GM12878 (cell line): ENCODE measurements around the gene PLSCR3. TPM values are rescaled to one million over a fixed set of nuclear protein-coding genes. Genes with fewer than 3 reads are reported as not detected.

Source experiments
- ATAC-seq: fragments of 200-7000 bp; cut with Tn5 transposase; 3 replicates; pipeline ENCODE4 v1.9.1; 2020; ENCODE audit warnings: mild to moderate bottlenecking, moderate library complexity
- BruUV-seq: library from RNA; stranded (reverse); fragments of 400-500 nt; replicated peaks from 2 replicates; lab custom pipeline; 2021; lab: Mats Ljungman, UMichigan
- CTCF ChIA-PET: fragments of 300-600 bp; sonication (Branson Sonifier 250); formaldehyde crosslinking; extraction: SDS; loops from one replicate; lab custom pipeline; 2021; ENCODE audit warnings: inconsistent platforms; lab: Yijun Ruan, JAX
- POLR2A ChIA-PET: fragments of 350-600 bp; formaldehyde crosslinking; extraction: SDS; loops from one replicate; lab custom pipeline; 2021; ENCODE audit warnings: inconsistent platforms; lab: Charles Lee
- RAD21 ChIA-PET: fragments of 300-600 bp; sonication (Branson Sonifier 250); formaldehyde crosslinking; loops from one replicate; lab custom pipeline; 2023; ENCODE audit warnings: antibody characterized with exemption; ENCODE audit not compliant: unreplicated experiment; lab: Charles Lee
- SMC1A ChIA-PET: fragments of 300-600 bp; sonication (Branson Sonifier 250); formaldehyde crosslinking; loops from one replicate; lab custom pipeline; 2023; ENCODE audit not compliant: unreplicated experiment, uncharacterized antibody; lab: Charles Lee
- DNase-seq: peaks from one replicate; pipeline ENCODE4 v3.0.0-alpha.2; 2011; ENCODE audit warnings: low read depth, low spot score
- FAIRE-seq: peaks from 3 replicates; lab custom pipeline; 2011; peaks lifted over from hg19 to GRCh38; lab: Jason Lieb, UNC
- H2AFZ ChIP-seq: 2 replicates; pipeline ENCODE4 v1.6.0; 2011; ENCODE audit warnings: low read depth, low read length, control low read depth; ENCODE audit not compliant: control insufficient read depth
- H3K27ac ChIP-seq: 2 replicates; pipeline ENCODE4 v1.5.1; 2011; ENCODE audit warnings: control low read depth; ENCODE audit not compliant: control insufficient read depth, insufficient read depth
- H3K27me3 ChIP-seq, 2 experiments: replicated peaks in 1 of 2; 2 replicates each; pipeline versions ENCODE4 v1.6.0 to v1.6.1; 2011; ENCODE audit warnings: low read length in 1 of 2; ENCODE audit not compliant: control insufficient read depth in 2 of 2, insufficient read depth in 2 of 2
- H3K36me3 ChIP-seq, 2 experiments: 2 replicates each; pipeline ENCODE4 v1.5.1; 2011; ENCODE audit warnings: low read length in 1 of 2; ENCODE audit not compliant: control insufficient read depth in 2 of 2, insufficient read depth in 2 of 2
- H3K4me1 ChIP-seq: 2 replicates; pipeline ENCODE4 v1.6.1; 2011; ENCODE audit warnings: mild to moderate bottlenecking, low read length, moderate library complexity, mixed read lengths; ENCODE audit not compliant: control insufficient read depth, insufficient read depth
- H3K4me2 ChIP-seq: 2 replicates; pipeline ENCODE4 v1.6.0; 2011; ENCODE audit warnings: control low read depth; ENCODE audit not compliant: control insufficient read depth, insufficient read depth
- H3K4me3 ChIP-seq: fragments of 200-600 bp; sonication (generic); 2 replicates; pipeline ENCODE4 v1.5.1; 2016
- H3K79me2 ChIP-seq: 2 replicates; pipeline ENCODE4 v1.6.0; 2011; ENCODE audit warnings: low read length; ENCODE audit not compliant: control insufficient read depth, insufficient read depth
- H3K9ac ChIP-seq: 2 replicates; pipeline ENCODE4 v1.8.0; 2011; ENCODE audit warnings: low read length, control low read depth, mixed read lengths; ENCODE audit not compliant: control insufficient read depth, insufficient read depth
- H3K9me3 ChIP-seq: replicated peaks from 3 replicates; pipeline ENCODE4 v1.5.1; 2011; ENCODE audit warnings: mild to moderate bottlenecking, low read length; ENCODE audit not compliant: control insufficient read depth, insufficient read depth
- H4K20me1 ChIP-seq: 2 replicates; pipeline ENCODE4 v1.6.0; 2011; ENCODE audit not compliant: control insufficient read depth, insufficient read depth
- EZH2 ChIP-seq: IDR thresholded peaks from 2 replicates; pipeline ENCODE4 v1.6.1; 2012; ENCODE audit warnings: low read depth, mild to moderate bottlenecking, control low read depth, inconsistent platforms, low read length, borderline replicate concordance; ENCODE audit not compliant: control insufficient read depth
- IRF4 ChIP-seq: IDR thresholded peaks from 2 replicates; pipeline ENCODE4 v1.6.1; 2011; ENCODE audit warnings: low read depth, low read length
- JUND ChIP-seq: IDR thresholded peaks from 2 replicates; pipeline ENCODE4 v1.6.1; 2012; ENCODE audit warnings: low read depth, mild to moderate bottlenecking, low read length, improper control_type of control experiment, moderate library complexity
- MXI1 ChIP-seq: fragments of 150-350 bp; IDR thresholded peaks from 2 replicates; pipeline ENCODE4 v1.6.1; 2011; ENCODE audit warnings: low read depth, mild to moderate bottlenecking, inconsistent platforms, low read length, improper control_type of control experiment
- POU2F2 ChIP-seq: IDR thresholded peaks from 3 replicates; pipeline ENCODE4 v1.6.1; 2011; ENCODE audit warnings: low read depth, mild to moderate bottlenecking, low read length, borderline replicate concordance
- RELA ChIP-seq: fragments of 450-650 bp; IDR thresholded peaks from 2 replicates; pipeline ENCODE4 v1.8.0; 2014; ENCODE audit warnings: borderline replicate concordance; ENCODE audit not compliant: partially characterized antibody
- RUNX3 ChIP-seq: IDR thresholded peaks from 2 replicates; pipeline ENCODE4 v1.6.1; 2012; ENCODE audit warnings: low read length, inconsistent platforms
- SIN3A ChIP-seq: IDR thresholded peaks from 2 replicates; pipeline ENCODE4 v1.6.1; 2012; ENCODE audit warnings: low read depth, low read length, improper control_type of control experiment
- SREBF2 ChIP-seq: IDR thresholded peaks from 2 replicates; pipeline ENCODE4 v1.6.1; 2012; ENCODE audit warnings: mild to moderate bottlenecking, low read length
- STAT3 ChIP-seq: IDR thresholded peaks from 2 replicates; pipeline ENCODE4 v1.6.1; 2011; ENCODE audit warnings: low read depth, low read length, improper control_type of control experiment
- ZNF207 ChIP-seq: fragments of 450-650 bp; IDR thresholded peaks from 2 replicates; pipeline ENCODE4 v1.6.1; 2014; ENCODE audit warnings: antibody characterized with exemption, mild to moderate bottlenecking, borderline replicate concordance
- ZNF384 ChIP-seq: IDR thresholded peaks from 2 replicates; pipeline ENCODE4 v1.6.1; 2012; ENCODE audit warnings: low read depth, mild to moderate bottlenecking, low read length, improper control_type of control experiment, borderline replicate concordance
- WGBS: methylation state at CpG from one replicate; pipeline ENCODE4 v1.1.6; 2016; ENCODE audit warnings: low lambda C conversion rate; ENCODE audit not compliant: insufficient replicate concordance, insufficient coverage; ENCODE audit errors: missing lambda C conversion rate; 5-methylcytosine and 5-hydroxymethylcytosine counted together
- in situ Hi-C: fragments of 300-500 bp; cut with MboI; formaldehyde crosslinking; loops from 9 replicates; pipeline ENCODE4 v1.14.3; 2018; ENCODE audit warnings: mixed read lengths
- intact Hi-C: fragments of 100-400 bp; cut with micrococcal nuclease; formaldehyde crosslinking; loops from one replicate; pipeline ENCODE4 v1.14.2; 2022; ENCODE audit not compliant: unreplicated experiment
- polyA plus RNA-seq, 11 experiments: library from polyadenylated mRNA; depleted of rRNA in 4 of 11; unstranded in 6 of 11; stranded (reverse) in 5 of 11; fragments of >200 nt; fragmentation: Nextera tagmentation in 4 of 11; fragmentation: Illumina TruSeq in 1 of 11; extraction: Ambion mirVana in 4 of 11; extraction: Trizol in 1 of 11; gene quantifications; 1 replicate in 1 of 11; 2 replicates in 10 of 11; pipeline versions ENCODE4 v1.2.1 to v1.2.3, GENCODE V29; 2011 to 2016; ENCODE audit warnings: inconsistent platforms in 2 of 11, missing spikeins in 2 of 11, low read depth in 1 of 11
- total RNA-seq, 4 experiments: library from RNA; depleted of rRNA in 3 of 4; stranded (reverse); fragments of >200 nt in 3 of 4; fragmentation: Illumina TruSeq in 1 of 4; extraction: Trizol in 1 of 4; gene quantifications; 2 replicates each; pipeline versions ENCODE4 v1.2.1 to v1.2.3, GENCODE V29; 2013 to 2021
- TF ChIP-seq, protein P1 (sequence below): IDR thresholded peaks from 2 replicates; pipeline ENCODE4 v1.6.1; 2012; ENCODE audit warnings: low read depth, low read length, improper control_type of control experiment
- TF ChIP-seq, protein P2 (sequence below): fragments of 450-650 bp; formaldehyde crosslinking; IDR thresholded peaks from 2 replicates; pipeline ENCODE4 v1.5.0; 2022; ENCODE audit warnings: mild to moderate bottlenecking, missing genetic modification characterization

The PLSCR3 gene
- total and polyA plus RNA-seq, 10 of the 15 experiments (the other 5 are each of a cell fraction or from before 2014, with no cell fraction given) = 9.9 to 51.4 (median 43.4) TPM

DNA sequence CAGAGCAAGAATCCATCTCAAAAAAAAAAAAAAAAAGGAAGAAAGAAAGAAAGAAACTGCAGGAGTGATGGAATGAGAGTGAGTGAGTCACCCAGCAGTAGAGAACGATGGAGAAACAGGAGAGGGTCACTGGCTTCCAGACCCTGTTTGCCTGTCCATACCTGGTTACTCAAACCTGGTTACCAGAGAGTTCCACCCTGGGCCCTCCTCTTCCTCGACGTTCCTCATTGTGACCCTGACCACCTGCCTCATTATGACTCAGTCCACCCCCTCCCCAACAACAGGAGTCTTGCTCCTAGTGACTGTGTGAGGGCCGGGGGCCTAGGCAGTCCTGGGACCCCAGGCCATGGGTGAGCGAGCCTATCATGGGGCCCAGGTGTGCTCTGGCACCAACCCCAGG is 34.2 kb upstream of the PLSCR3 start, which contains the start of gene SPEM3:
TSS of gene SPEM3 (plus strand) at position 301 of the 400 bp plus-strand sequence. CDS start at position 347, 46 bp downstream.
- no peaks in the 10 kb centered on the region for H3K9me3 ChIP-seq
- H4K20me1 ChIP-seq = no peaks in the 10 kb centered on the region
- H3K27ac ChIP-seq = no peak within 1 kb of the TSS
- ChIA-PET POLR2A (no interaction called here), RAD21 (no interaction called here), CTCF (no interaction called here), SMC1A (interaction anchor here (0.6 to 0.8 kb wide), 2 partner anchors 25 to 384 kb away, joined by 3 read pairs; no protein-coding TSS in a partner anchor)
- FAIRE-seq (no peak), DNase-seq (no peak), ATAC-seq (no peak)
- TF ChIP-seq MXI1 (no peak), JUND (no peak), RUNX3 (no peak), IRF4 (no peak), SIN3A (no peak), RELA (no peak)
- no peaks in the 10 kb centered on the region for H3K36me3 ChIP-seq
- H3K27me3 ChIP-seq = no peaks in the 10 kb centered on the region; a peak in 1 of 4 replicates
- H3K9ac ChIP-seq = no peak within 1 kb of the TSS
- no peaks in the 10 kb centered on the region for H3K4me1 ChIP-seq
- intact Hi-C loops = no loop called here
- BruUV-seq = no TSS peak
- WGBS = 0% methylated on average over 5 of the region's 5 CpGs
- in situ Hi-C loops = no loop called here
- no peaks in the 10 kb centered on the region for H3K79me2 ChIP-seq
- no peak within 1 kb of the TSS for H2AFZ ChIP-seq
- H3K4me3 ChIP-seq = no peak within 1 kb of the TSS
- no peak within 1 kb of the TSS for H3K4me2 ChIP-seq

DNA sequence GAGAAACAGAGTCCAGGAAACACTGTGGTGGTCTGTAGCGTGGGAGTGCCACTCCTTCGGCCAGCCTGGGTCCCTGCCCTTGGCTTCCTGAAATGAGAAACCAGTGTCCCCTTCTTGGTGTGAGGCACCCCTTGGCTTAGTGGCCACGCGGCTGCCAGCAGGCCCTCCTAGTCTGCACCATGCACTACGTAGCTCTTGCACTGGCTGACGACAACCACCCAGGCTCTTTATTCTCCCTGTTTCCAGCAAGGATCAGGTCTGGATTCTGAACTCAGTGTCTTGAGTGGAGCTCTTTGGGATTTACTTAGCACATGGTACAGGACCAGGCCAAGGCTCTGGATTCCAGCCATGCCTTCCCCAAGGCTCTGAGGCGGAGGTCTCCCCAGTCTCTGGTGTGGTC is 33.2 kb upstream of the PLSCR3 start:
- ATAC-seq (no peak), DNase-seq (no peak), FAIRE-seq (no peak)
- in situ Hi-C loops (no loop called here), intact Hi-C loops (no loop called here)
- RAD21 ChIA-PET = no interaction called here
- no TSS peak for BruUV-seq
- POLR2A ChIA-PET = no interaction called here
- SMC1A ChIA-PET = no interaction called here
- no peaks in the 10 kb centered on the region for H3K9me3 ChIP-seq
- H3K4me1 ChIP-seq = no peaks in the 10 kb centered on the region
- no peak overlapping the region for H3K27ac ChIP-seq
- H3K4me2 ChIP-seq = no peak overlapping the region
- no peak overlapping the region for H3K4me3 ChIP-seq
- no peaks in the 10 kb centered on the region for H3K36me3 ChIP-seq
- no peaks in the 10 kb centered on the region for H4K20me1 ChIP-seq
- H3K79me2 ChIP-seq = no peaks in the 10 kb centered on the region
- H3K27me3 ChIP-seq = no peaks in the 10 kb centered on the region; a peak in 1 of 4 replicates
- H2AFZ ChIP-seq = no peak overlapping the region
- no peak overlapping the region for H3K9ac ChIP-seq
- CTCF ChIA-PET = interaction anchor here (0.7 kb wide), 1 partner anchor 513 kb away, joined by 4 read pairs; no protein-coding TSS in a partner anchor
- 52% methylated on average over 7 of the region's 7 CpGs for WGBS
- TF ChIP-seq EZH2 = no peak
- no peak for TF ChIP-seq STAT3
- TF ChIP-seq, protein P1, sequence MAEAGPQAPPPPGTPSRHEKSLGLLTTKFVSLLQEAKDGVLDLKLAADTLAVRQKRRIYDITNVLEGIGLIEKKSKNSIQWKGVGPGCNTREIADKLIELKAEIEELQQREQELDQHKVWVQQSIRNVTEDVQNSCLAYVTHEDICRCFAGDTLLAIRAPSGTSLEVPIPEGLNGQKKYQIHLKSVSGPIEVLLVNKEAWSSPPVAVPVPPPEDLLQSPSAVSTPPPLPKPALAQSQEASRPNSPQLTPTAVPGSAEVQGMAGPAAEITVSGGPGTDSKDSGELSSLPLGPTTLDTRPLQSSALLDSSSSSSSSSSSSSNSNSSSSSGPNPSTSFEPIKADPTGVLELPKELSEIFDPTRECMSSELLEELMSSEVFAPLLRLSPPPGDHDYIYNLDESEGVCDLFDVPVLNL = no peak
- TF ChIP-seq ZNF384 = no peak
- TF ChIP-seq ZNF207 = no peak
- no peak for TF ChIP-seq POU2F2
- no peak for TF ChIP-seq SREBF2
- TF ChIP-seq, protein P2, sequence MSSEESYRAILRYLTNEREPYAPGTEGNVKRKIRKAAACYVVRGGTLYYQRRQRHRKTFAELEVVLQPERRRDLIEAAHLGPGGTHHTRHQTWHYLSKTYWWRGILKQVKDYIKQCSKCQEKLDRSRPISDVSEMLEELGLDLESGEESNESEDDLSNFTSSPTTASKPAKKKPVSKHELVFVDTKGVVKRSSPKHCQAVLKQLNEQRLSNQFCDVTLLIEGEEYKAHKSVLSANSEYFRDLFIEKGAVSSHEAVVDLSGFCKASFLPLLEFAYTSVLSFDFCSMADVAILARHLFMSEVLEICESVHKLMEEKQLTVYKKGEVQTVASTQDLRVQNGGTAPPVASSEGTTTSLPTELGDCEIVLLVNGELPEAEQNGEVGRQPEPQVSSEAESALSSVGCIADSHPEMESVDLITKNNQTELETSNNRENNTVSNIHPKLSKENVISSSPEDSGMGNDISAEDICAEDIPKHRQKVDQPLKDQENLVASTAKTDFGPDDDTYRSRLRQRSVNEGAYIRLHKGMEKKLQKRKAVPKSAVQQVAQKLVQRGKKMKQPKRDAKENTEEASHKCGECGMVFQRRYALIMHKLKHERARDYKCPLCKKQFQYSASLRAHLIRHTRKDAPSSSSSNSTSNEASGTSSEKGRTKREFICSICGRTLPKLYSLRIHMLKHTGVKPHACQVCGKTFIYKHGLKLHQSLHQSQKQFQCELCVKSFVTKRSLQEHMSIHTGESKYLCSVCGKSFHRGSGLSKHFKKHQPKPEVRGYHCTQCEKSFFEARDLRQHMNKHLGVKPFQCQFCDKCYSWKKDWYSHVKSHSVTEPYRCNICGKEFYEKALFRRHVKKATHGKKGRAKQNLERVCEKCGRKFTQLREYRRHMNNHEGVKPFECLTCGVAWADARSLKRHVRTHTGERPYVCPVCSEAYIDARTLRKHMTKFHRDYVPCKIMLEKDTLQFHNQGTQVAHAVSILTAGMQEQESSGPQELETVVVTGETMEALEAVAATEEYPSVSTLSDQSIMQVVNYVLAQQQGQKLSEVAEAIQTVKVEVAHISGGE (CRISPR knock-in tag) = no peak
